B cell (primary cell): ENCODE results near the gene ST7L. TPM values are rescaled to one million over a fixed set of nuclear protein-coding genes. Genes with fewer than 3 reads are reported as not detected.

Source experiments
- ATAC-seq: fragments of 200-7000 bp; cut with Tn5 transposase; one replicate; pipeline ENCODE4 v1.10.0; 2021; ENCODE audit warnings: low read depth, mild to moderate bottlenecking, moderate number of reproducible peaks, moderate library complexity
- CTCF ChIA-PET: fragments of 350-600 bp; sonication (Branson Sonifier 250); formaldehyde crosslinking; loops from one replicate; lab custom pipeline; 2021; ENCODE audit warnings: antibody characterized with exemption, inconsistent platforms; lab: Charles Lee
- POLR2A ChIA-PET: fragments of 350-600 bp; sonication (Branson Sonifier 250); formaldehyde crosslinking; loops from one replicate; lab custom pipeline; 2021; ENCODE audit warnings: antibody characterized with exemption; lab: Charles Lee
- DNase-seq: peaks from one replicate; pipeline ENCODE4 v3.0.0; 2013
- H2AFZ ChIP-seq: 2 replicates; pipeline ENCODE4 v1.6.1; 2012; ENCODE audit warnings: mild to moderate bottlenecking, low read depth, low read length; ENCODE audit not compliant: insufficient read depth, poor library complexity, severe bottlenecking
- H3K27ac ChIP-seq, 2 donors: 1 replicate in 1 of 2; 2 replicates in 1 of 2; pipeline ENCODE4 v1.5.1; 2012 to 2013; ENCODE audit warnings: low read length in 2 of 2, mild to moderate bottlenecking in 2 of 2, moderate library complexity in 1 of 2
- H3K27me3 ChIP-seq, 4 experiments: fragments of 200-600 bp in 1 of 4; sonication (generic) in 1 of 4; replicated peaks in 1 of 4; 1 replicate in 2 of 4; 2 replicates in 2 of 4; pipeline versions ENCODE4 v1.6.1 to v1.7.0; 2013 to 2016; ENCODE audit warnings: low read length in 3 of 4, mild to moderate bottlenecking in 2 of 4, mixed read lengths in 1 of 4, moderate library complexity in 1 of 4; ENCODE audit not compliant: insufficient read depth in 4 of 4, control insufficient read depth in 3 of 4; ENCODE audit errors: control extremely low read depth in 1 of 4
- H3K36me3 ChIP-seq, 2 experiments: replicated peaks in 1 of 2; 1 replicate in 1 of 2; 2 replicates in 1 of 2; pipeline versions ENCODE4 v1.6.1 to v1.7.1; 2013; ENCODE audit warnings: low read length in 1 of 2; ENCODE audit not compliant: insufficient read depth in 2 of 2, control insufficient read depth in 1 of 2; ENCODE audit errors: control extremely low read depth in 1 of 2, extremely low read depth in 1 of 2
- H3K4me1 ChIP-seq, 2 donors: fragments of 200-600 bp in 1 of 2; sonication (generic) in 1 of 2; 1 replicate in 1 of 2; 2 replicates in 1 of 2; pipeline versions ENCODE4 v1.5.1 to v1.6.1; 2013 to 2017; ENCODE audit warnings: low read length in 2 of 2; ENCODE audit not compliant: control insufficient read depth in 2 of 2, insufficient read depth in 2 of 2
- H3K4me2 ChIP-seq: replicated peaks from 2 replicates; pipeline ENCODE3; 2012; ENCODE audit warnings: mild to moderate bottlenecking, low read depth, low read length; ENCODE audit not compliant: poor library complexity, severe bottlenecking
- H3K4me3 ChIP-seq, 5 experiments: fragments of 200-600 bp in 1 of 5; sonication (generic) in 1 of 5; 1 replicate in 3 of 5; 2 replicates in 2 of 5; pipeline versions ENCODE4 v1.5.1 to v1.7.0; 2011 to 2016; ENCODE audit warnings: low read length in 4 of 5, mild to moderate bottlenecking in 4 of 5, low read depth in 2 of 5, control low read depth in 1 of 5, moderate library complexity in 1 of 5; ENCODE audit not compliant: insufficient read depth in 1 of 5; ENCODE audit errors: control extremely low read depth in 1 of 5, extremely low read depth in 1 of 5
- H3K79me2 ChIP-seq: fragments of 200-600 bp; sonication (generic); one replicate; pipeline ENCODE4 v1.6.0; 2016; ENCODE audit warnings: low read length; ENCODE audit not compliant: control insufficient read depth, insufficient read depth
- H3K9ac ChIP-seq: fragments of 200-600 bp; sonication (generic); 2 replicates; pipeline ENCODE4 v1.6.1; 2017; ENCODE audit warnings: mild to moderate bottlenecking, low read length, moderate library complexity
- H3K9me3 ChIP-seq, 3 donors: one replicate each; pipeline versions ENCODE4 v1.6.1 to v1.7.1; 2013; ENCODE audit warnings: low read length in 2 of 3; ENCODE audit not compliant: control insufficient read depth in 2 of 3, insufficient read depth in 1 of 3; ENCODE audit errors: control extremely low read depth in 1 of 3
- H4K20me1 ChIP-seq: 2 replicates; pipeline ENCODE4 v1.6.0; 2012; ENCODE audit warnings: mild to moderate bottlenecking, low read length; ENCODE audit not compliant: insufficient read depth, control insufficient read depth, poor library complexity, severe bottlenecking
- H3K27ac Mint-ChIP-seq: one replicate; pipeline ENCODE4 v1.8.0; 2021; ENCODE audit warnings: mixed read lengths
- H3K27me3 Mint-ChIP-seq: one replicate; pipeline ENCODE4 v1.8.0; 2021; ENCODE audit warnings: mixed read lengths
- H3K4me1 Mint-ChIP-seq: one replicate; pipeline ENCODE4 v1.8.0; 2021; ENCODE audit warnings: mixed read lengths
- H3K4me3 Mint-ChIP-seq: one replicate; pipeline ENCODE4 v1.8.0; 2021; ENCODE audit warnings: mixed read lengths
- H3K9me3 Mint-ChIP-seq: one replicate; pipeline ENCODE4 v1.8.0; 2022; ENCODE audit warnings: mixed read lengths; ENCODE audit not compliant: insufficient read depth
- CTCF ChIP-seq: fragments of 200-600 bp; IDR thresholded peaks from one replicate; pipeline ENCODE4 v1.8.0; 2022; ENCODE audit warnings: antibody characterized with exemption, mild to moderate bottlenecking
- EZH2 ChIP-seq: IDR thresholded peaks from 2 replicates; pipeline ENCODE4 v1.6.1; 2012; ENCODE audit warnings: borderline replicate concordance, low read depth, mild to moderate bottlenecking, moderate library complexity, low read length; ENCODE audit not compliant: insufficient read depth, poor library complexity, severe bottlenecking
- WGBS: methylation state at CpG from one replicate; pipeline ENCODE4 v1.1.5; 2013; ENCODE audit warnings: missing lambda C conversion rate; ENCODE audit not compliant: insufficient coverage; 5-methylcytosine and 5-hydroxymethylcytosine counted together
- intact Hi-C: fragments of 100-400 bp; cut with micrococcal nuclease; formaldehyde crosslinking; loops from one replicate; pipeline ENCODE4 v1.10.0; 2022
- polyA plus RNA-seq: library from polyadenylated mRNA; depleted of rRNA; stranded (reverse); fragments of >200 nt; gene quantifications from 2 replicates; pipeline ENCODE4 v1.2.3, GENCODE V29; 2012
- total RNA-seq, 2 donors: library from RNA; stranded (reverse); fragments of 120-200 nt in 1 of 2; gene quantifications; 1 replicate in 1 of 2; 2 replicates in 1 of 2; pipeline versions ENCODE4 v1.2.3 to v1.2.4, GENCODE V29; 2013 to 2022

Gene ST7L
- total and polyA plus RNA-seq, 2 donors (not counting 1 experiment from before 2014, with no cell fraction given): 13.1 to 16.4 TPM

GRCh38 chr1:112557385-112557784 lies 61.6 kb downstream of the ST7L start:
- Histone ChIP-seq H3K9me3 (no peaks in the 10 kb centered on the region), H4K20me1 (no peaks in the 10 kb centered on the region), H3K79me2 (no peaks in the 10 kb centered on the region), H3K9ac (no peak overlapping the region), H3K36me3 (no peaks in the 10 kb centered on the region), H3K4me1 (no peaks in the 10 kb centered on the region), H3K4me2 (no peak overlapping the region), H3K27me3 (no peaks in the 10 kb centered on the region), H2AFZ (no peak overlapping the region), H3K27ac (no peak overlapping the region), H3K4me3 (no peak overlapping the region)
- Mint-ChIP-seq H3K27ac (no peak overlapping the region), H3K4me3 (no peak overlapping the region), H3K4me1 (no peaks in the 10 kb centered on the region), H3K27me3 (no peaks in the 10 kb centered on the region), H3K9me3 (no peaks in the 10 kb centered on the region)
- CTCF ChIA-PET: no interaction called here
- ATAC-seq (no peak), DNase-seq (no peak)
- no CpG with 5 or more reads among the region's 1 CpG for WGBS
- TF ChIP-seq CTCF: no peak
- intact Hi-C loops: no loop called here
- POLR2A ChIA-PET: no interaction called here

- H3K4me3 Mint-ChIP-seq: no peak overlapping the region
- POLR2A ChIA-PET: no interaction called here
- Histone ChIP-seq H3K4me1 (no peaks in the 10 kb centered on the region), H3K36me3 (no peaks in the 10 kb centered on the region), H3K79me2 (no peaks in the 10 kb centered on the region), H2AFZ (no peak overlapping the region), H3K27me3 (no peaks in the 10 kb centered on the region), H4K20me1 (no peaks in the 10 kb centered on the region), H3K9ac (no peak overlapping the region), H3K27ac (no peak overlapping the region), H3K9me3 (no peaks in the 10 kb centered on the region), H3K4me2 (no peak overlapping the region), H3K4me3 (no peak overlapping the region)
- no peak overlapping the region for H3K27ac Mint-ChIP-seq
- intact Hi-C loops: no loop called here
- TF ChIP-seq CTCF (no peak), EZH2 (no peak)
- H3K27me3 Mint-ChIP-seq: no peaks in the 10 kb centered on the region
- CTCF ChIA-PET: no interaction called here
- no peaks in the 10 kb centered on the region for H3K9me3 Mint-ChIP-seq
- DNase-seq: no peak
- no peaks in the 10 kb centered on the region for H3K4me1 Mint-ChIP-seq
- no peak for ATAC-seq
These were observed 64.5 kb downstream of the ST7L start for GRCh38 chr1:112554411-112554810.
